Measurements from ENCODE around the gene NARF. TPM values are rescaled to one million over a fixed set of nuclear protein-coding genes. Genes with fewer than 3 reads are reported as not detected.

NARF gene
- total and polyA plus RNA-seq, 2 experiments from 2014 or later, result 66.1 to 67.1 TPM

DNA sequence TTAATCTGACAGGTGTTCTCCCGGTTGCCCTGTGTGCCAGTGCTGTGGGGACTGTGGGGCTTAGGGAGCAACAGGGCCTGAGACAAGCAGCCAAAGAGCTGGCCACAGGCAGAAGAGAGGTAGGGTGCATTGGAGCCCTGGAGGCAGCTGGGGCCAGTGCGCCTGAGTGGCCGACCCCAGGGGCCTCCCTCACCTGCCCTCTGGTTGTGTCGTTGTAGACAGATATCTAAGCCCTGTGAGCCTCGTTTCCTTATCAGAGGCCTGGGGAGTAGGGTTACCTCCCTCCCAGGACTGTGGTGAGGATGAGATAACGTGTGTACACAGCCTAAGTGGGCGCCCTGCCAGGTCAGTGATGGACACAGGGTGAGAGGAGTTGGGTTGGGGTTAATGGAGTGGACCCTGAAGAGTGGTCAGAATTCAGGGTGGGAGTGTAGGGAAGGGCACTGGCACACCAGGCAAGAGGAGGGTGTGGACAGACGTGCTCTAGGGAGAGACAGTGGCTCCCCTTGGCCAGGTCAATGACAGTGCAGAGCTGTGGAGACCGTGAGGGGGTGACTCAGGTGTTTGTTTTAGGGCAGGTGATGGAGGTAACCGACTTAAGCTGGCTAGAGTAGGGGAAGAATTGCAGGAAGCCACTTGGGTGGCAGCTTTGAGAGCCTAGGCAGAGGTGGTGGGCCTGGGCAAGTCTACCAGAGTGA lies 3.4 kb downstream of the NARF start:
- Histone ChIP-seq H3K79me2 (replicated peaks; ENCODE audit: insufficient read depth) (peaks cover 10% of the 10 kb centered on the region), H3K4me3 (no peak overlapping the region), H3K4me1 (ENCODE audit: insufficient read depth) (peaks cover 6% of the 10 kb centered on the region), H3K27ac (ENCODE audit: low read depth) (no peak overlapping the region), H3K4me2 (no peak overlapping the region), H3K27me3 (ENCODE audit: insufficient read depth) (no peaks in the 10 kb centered on the region), H4K20me1 (replicated peaks; ENCODE audit: insufficient read depth) (peaks cover 6% of the 10 kb centered on the region), H3F3A (replicated peaks; ENCODE audit: low read depth) (peaks cover 16% of the 10 kb centered on the region; the same call in 1 of the 2 replicates), H3K36me3 (ENCODE audit: insufficient read depth) (peaks cover 4% of the 10 kb centered on the region; the same call in 1 of the 2 replicates), H2AFZ (no peak overlapping the region), H3K9me2 (ENCODE audit: insufficient read depth) (no peaks in the 10 kb centered on the region; the same call in 1 of the 2 replicates)
- Mint-ChIP-seq H3K27me3 (ENCODE audit: insufficient read depth, low read depth, poor library complexity) (peaks cover 12% of the 10 kb centered on the region), H3K27ac (peak overlapping the region; percentile 28; the same call in 1 of the 2 replicates), H3K4me3 (no peak overlapping the region), H3K9me3 (no peaks in the 10 kb centered on the region; the same call in 2 of the 3 replicates), H3K36me3 (ENCODE audit: low read depth) (peaks cover 55% of the 10 kb centered on the region), H3K4me1 (peaks cover 10% of the 10 kb centered on the region)
- TF ChIP-seq, protein P1, sequence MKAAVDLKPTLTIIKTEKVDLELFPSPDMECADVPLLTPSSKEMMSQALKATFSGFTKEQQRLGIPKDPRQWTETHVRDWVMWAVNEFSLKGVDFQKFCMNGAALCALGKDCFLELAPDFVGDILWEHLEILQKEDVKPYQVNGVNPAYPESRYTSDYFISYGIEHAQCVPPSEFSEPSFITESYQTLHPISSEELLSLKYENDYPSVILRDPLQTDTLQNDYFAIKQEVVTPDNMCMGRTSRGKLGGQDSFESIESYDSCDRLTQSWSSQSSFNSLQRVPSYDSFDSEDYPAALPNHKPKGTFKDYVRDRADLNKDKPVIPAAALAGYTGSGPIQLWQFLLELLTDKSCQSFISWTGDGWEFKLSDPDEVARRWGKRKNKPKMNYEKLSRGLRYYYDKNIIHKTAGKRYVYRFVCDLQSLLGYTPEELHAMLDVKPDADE (IDR thresholded peaks at IDR 0.05), result no peak
- TF ChIP-seq EZH2 (IDR thresholded peaks at IDR 0.05; ENCODE audit: low read depth, unreplicated experiment) (no peak), POLR2AphosphoS5 (IDR thresholded peaks at IDR 0.05; ENCODE audit: low read depth) (no peak), ZNF114 (CRISPR knock-in tag; IDR thresholded peaks at IDR 0.05) (no peak), ZNF331 (CRISPR knock-in tag; IDR thresholded peaks at IDR 0.05; ENCODE audit: low read depth) (no peak), NANOG (IDR thresholded peaks at IDR 0.05; ENCODE audit: borderline replicate concordance) (no peak), JUNB (IDR thresholded peaks at IDR 0.05; ENCODE audit: unreplicated experiment) (no peak), STAT1 (IDR thresholded peaks at IDR 0.05; ENCODE audit: unreplicated experiment) (no peak), EZH2phosphoT487 (IDR thresholded peaks at IDR 0.05; ENCODE audit: unreplicated experiment) (no peak), CREB1 (CRISPR knock-in tag; IDR thresholded peaks at IDR 0.05; ENCODE audit: low read depth) (no peak)
- TF ChIP-seq, protein P2, sequence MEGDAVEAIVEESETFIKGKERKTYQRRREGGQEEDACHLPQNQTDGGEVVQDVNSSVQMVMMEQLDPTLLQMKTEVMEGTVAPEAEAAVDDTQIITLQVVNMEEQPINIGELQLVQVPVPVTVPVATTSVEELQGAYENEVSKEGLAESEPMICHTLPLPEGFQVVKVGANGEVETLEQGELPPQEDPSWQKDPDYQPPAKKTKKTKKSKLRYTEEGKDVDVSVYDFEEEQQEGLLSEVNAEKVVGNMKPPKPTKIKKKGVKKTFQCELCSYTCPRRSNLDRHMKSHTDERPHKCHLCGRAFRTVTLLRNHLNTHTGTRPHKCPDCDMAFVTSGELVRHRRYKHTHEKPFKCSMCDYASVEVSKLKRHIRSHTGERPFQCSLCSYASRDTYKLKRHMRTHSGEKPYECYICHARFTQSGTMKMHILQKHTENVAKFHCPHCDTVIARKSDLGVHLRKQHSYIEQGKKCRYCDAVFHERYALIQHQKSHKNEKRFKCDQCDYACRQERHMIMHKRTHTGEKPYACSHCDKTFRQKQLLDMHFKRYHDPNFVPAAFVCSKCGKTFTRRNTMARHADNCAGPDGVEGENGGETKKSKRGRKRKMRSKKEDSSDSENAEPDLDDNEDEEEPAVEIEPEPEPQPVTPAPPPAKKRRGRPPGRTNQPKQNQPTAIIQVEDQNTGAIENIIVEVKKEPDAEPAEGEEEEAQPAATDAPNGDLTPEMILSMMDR (conservative IDR thresholded peaks at IDR 0.05; ENCODE audit: low read depth in 2 of 2), result no peak
- TF ChIP-seq, protein P3, sequence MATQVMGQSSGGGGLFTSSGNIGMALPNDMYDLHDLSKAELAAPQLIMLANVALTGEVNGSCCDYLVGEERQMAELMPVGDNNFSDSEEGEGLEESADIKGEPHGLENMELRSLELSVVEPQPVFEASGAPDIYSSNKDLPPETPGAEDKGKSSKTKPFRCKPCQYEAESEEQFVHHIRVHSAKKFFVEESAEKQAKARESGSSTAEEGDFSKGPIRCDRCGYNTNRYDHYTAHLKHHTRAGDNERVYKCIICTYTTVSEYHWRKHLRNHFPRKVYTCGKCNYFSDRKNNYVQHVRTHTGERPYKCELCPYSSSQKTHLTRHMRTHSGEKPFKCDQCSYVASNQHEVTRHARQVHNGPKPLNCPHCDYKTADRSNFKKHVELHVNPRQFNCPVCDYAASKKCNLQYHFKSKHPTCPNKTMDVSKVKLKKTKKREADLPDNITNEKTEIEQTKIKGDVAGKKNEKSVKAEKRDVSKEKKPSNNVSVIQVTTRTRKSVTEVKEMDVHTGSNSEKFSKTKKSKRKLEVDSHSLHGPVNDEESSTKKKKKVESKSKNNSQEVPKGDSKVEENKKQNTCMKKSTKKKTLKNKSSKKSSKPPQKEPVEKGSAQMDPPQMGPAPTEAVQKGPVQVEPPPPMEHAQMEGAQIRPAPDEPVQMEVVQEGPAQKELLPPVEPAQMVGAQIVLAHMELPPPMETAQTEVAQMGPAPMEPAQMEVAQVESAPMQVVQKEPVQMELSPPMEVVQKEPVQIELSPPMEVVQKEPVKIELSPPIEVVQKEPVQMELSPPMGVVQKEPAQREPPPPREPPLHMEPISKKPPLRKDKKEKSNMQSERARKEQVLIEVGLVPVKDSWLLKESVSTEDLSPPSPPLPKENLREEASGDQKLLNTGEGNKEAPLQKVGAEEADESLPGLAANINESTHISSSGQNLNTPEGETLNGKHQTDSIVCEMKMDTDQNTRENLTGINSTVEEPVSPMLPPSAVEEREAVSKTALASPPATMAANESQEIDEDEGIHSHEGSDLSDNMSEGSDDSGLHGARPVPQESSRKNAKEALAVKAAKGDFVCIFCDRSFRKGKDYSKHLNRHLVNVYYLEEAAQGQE (IDR thresholded peaks at IDR 0.05; ENCODE audit: unreplicated experiment), result no peak
- TF ChIP-seq, protein P4, sequence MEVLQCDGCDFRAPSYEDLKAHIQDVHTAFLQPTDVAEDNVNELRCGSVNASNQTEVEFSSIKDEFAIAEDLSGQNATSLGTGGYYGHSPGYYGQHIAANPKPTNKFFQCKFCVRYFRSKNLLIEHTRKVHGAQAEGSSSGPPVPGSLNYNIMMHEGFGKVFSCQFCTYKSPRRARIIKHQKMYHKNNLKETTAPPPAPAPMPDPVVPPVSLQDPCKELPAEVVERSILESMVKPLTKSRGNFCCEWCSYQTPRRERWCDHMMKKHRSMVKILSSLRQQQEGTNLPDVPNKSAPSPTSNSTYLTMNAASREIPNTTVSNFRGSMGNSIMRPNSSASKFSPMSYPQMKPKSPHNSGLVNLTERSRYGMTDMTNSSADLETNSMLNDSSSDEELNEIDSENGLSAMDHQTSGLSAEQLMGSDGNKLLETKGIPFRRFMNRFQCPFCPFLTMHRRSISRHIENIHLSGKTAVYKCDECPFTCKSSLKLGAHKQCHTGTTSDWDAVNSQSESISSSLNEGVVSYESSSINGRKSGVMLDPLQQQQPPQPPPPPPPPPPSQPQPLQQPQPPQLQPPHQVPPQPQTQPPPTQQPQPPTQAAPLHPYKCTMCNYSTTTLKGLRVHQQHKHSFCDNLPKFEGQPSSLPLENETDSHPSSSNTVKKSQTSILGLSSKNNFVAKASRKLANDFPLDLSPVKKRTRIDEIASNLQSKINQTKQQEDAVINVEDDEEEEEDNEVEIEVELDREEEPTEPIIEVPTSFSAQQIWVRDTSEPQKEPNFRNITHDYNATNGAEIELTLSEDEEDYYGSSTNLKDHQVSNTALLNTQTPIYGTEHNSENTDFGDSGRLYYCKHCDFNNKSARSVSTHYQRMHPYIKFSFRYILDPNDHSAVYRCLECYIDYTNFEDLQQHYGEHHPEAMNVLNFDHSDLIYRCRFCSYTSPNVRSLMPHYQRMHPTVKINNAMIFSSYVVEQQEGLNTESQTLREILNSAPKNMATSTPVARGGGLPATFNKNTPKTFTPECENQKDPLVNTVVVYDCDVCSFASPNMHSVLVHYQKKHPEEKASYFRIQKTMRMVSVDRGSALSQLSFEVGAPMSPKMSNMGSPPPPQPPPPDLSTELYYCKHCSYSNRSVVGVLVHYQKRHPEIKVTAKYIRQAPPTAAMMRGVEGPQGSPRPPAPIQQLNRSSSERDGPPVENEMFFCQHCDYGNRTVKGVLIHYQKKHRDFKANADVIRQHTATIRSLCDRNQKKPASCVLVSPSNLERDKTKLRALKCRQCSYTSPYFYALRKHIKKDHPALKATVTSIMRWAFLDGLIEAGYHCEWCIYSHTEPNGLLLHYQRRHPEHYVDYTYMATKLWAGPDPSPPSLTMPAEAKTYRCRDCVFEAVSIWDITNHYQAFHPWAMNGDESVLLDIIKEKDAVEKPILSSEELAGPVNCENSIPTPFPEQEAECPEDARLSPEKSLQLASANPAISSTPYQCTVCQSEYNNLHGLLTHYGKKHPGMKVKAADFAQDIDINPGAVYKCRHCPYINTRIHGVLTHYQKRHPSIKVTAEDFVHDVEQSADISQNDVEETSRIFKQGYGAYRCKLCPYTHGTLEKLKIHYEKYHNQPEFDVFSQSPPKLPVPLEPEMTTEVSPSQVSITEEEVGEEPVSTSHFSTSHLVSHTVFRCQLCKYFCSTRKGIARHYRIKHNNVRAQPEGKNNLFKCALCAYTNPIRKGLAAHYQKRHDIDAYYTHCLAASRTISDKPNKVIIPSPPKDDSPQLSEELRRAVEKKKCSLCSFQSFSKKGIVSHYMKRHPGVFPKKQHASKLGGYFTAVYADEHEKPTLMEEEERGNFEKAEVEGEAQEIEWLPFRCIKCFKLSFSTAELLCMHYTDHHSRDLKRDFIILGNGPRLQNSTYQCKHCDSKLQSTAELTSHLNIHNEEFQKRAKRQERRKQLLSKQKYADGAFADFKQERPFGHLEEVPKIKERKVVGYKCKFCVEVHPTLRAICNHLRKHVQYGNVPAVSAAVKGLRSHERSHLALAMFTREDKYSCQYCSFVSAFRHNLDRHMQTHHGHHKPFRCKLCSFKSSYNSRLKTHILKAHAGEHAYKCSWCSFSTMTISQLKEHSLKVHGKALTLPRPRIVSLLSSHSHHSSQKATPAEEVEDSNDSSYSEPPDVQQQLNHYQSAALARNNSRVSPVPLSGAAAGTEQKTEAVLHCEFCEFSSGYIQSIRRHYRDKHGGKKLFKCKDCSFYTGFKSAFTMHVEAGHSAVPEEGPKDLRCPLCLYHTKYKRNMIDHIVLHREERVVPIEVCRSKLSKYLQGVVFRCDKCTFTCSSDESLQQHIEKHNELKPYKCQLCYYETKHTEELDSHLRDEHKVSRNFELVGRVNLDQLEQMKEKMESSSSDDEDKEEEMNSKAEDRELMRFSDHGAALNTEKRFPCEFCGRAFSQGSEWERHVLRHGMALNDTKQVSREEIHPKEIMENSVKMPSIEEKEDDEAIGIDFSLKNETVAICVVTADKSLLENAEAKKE (CRISPR knock-in tag; IDR thresholded peaks at IDR 0.05), result no peak
- no peak for ATAC-seq
- DNase-seq (ENCODE audit: low spot score), result no peak
